ENCODE measurements around the gene TFAP2B.

The TFAP2B gene

DNA sequence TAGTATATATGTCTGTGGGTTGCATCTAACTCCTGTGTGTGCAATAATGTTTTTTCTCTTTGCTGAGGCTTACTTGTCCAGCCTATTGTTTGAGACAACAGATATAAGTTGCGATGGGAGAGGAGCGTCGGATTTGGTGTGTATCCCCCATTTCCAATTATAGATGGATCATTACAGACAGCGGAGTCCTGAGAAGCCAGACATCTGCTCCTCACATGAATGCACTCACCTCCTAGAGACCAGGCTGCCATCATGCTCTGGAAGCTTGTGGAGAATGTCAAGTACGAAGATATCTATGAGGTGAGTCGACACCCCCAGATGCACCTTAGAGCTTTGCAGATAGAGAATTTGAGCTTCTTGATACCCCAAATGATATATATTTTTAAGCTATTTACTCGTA is at the start of gene TFAP2B:
Gene TFAP2B (plus strand): TSS at position 199 of the 400 bp plus-strand sequence. CDS start 21 bp downstream, at position 220.
- peak within 1 kb of the TSS; percentile 49 for H3K27ac ChIP-seq
- TF ChIP-seq, protein P1, sequence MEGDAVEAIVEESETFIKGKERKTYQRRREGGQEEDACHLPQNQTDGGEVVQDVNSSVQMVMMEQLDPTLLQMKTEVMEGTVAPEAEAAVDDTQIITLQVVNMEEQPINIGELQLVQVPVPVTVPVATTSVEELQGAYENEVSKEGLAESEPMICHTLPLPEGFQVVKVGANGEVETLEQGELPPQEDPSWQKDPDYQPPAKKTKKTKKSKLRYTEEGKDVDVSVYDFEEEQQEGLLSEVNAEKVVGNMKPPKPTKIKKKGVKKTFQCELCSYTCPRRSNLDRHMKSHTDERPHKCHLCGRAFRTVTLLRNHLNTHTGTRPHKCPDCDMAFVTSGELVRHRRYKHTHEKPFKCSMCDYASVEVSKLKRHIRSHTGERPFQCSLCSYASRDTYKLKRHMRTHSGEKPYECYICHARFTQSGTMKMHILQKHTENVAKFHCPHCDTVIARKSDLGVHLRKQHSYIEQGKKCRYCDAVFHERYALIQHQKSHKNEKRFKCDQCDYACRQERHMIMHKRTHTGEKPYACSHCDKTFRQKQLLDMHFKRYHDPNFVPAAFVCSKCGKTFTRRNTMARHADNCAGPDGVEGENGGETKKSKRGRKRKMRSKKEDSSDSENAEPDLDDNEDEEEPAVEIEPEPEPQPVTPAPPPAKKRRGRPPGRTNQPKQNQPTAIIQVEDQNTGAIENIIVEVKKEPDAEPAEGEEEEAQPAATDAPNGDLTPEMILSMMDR (IDR thresholded peaks at IDR 0.05), result no peak
- TF ChIP-seq ZFX (IDR thresholded peaks at IDR 0.05; ENCODE audit: borderline replicate concordance), result no peak

DNA sequence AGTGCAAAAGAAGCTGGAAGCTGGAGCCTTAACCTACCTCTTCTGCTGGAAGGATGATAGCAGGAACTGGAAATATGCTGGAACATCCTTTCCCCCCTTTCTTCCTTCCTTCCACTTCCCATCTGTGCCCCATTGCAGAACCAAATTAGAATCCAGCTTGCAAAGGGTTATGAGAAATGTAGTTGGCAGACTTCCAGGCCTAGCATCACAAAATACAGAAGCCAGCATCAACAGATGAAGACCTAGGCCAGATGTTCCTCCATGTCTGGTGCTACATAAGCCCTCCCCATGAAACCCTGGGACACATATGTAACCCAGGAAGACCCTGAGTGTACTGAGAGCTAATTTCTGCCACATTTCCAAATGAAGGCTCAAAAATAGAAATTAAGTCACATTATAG is 40.0 kb upstream of the TFAP2B start:
- TF ChIP-seq ZFX (IDR thresholded peaks at IDR 0.05; ENCODE audit: borderline replicate concordance), result no peak
- TF ChIP-seq, protein P1 (IDR thresholded peaks at IDR 0.05), result no peak
- H3K27ac ChIP-seq, result no peak overlapping the region

- TF ChIP-seq ZFX (IDR thresholded peaks at IDR 0.05; ENCODE audit: borderline replicate concordance), result no peak
- TF ChIP-seq, protein P1 (IDR thresholded peaks at IDR 0.05), result no peak
- no peak overlapping the region for H3K27ac ChIP-seq
Observed at GRCh38 chr6:50780382-50780781, 38.3 kb upstream of the TFAP2B start.

GRCh38 chr6:50785921-50786320 is 32.8 kb upstream of the TFAP2B start:
- TF ChIP-seq, protein P1 (IDR thresholded peaks at IDR 0.05), result no peak
- no peak for TF ChIP-seq ZFX (IDR thresholded peaks at IDR 0.05; ENCODE audit: borderline replicate concordance)
- no peak overlapping the region for H3K27ac ChIP-seq

- no peak overlapping the region for H3K27ac ChIP-seq
- TF ChIP-seq ZFX (IDR thresholded peaks at IDR 0.05; ENCODE audit: borderline replicate concordance), result no peak
- TF ChIP-seq, protein P1 (IDR thresholded peaks at IDR 0.05), result peak; percentile 91
Observed at GRCh38 chr6:50791900-50792508, 26.7 kb upstream of the TFAP2B start.

- TF ChIP-seq ZFX (IDR thresholded peaks at IDR 0.05; ENCODE audit: borderline replicate concordance), result no peak
- TF ChIP-seq, protein P1 (IDR thresholded peaks at IDR 0.05), result no peak
- H3K27ac ChIP-seq, result no peak overlapping the region
Observed at GRCh38 chr6:50792771-50793170, 25.9 kb upstream of the TFAP2B start.

GRCh38 chr6:50795574-50795973 is 23.1 kb upstream of the TFAP2B start:
- no peak overlapping the region for H3K27ac ChIP-seq
- TF ChIP-seq, protein P1 (IDR thresholded peaks at IDR 0.05), result no peak
- TF ChIP-seq ZFX (IDR thresholded peaks at IDR 0.05; ENCODE audit: borderline replicate concordance), result no peak
